Measurements from ENCODE around the gene RRM1.

DNA sequence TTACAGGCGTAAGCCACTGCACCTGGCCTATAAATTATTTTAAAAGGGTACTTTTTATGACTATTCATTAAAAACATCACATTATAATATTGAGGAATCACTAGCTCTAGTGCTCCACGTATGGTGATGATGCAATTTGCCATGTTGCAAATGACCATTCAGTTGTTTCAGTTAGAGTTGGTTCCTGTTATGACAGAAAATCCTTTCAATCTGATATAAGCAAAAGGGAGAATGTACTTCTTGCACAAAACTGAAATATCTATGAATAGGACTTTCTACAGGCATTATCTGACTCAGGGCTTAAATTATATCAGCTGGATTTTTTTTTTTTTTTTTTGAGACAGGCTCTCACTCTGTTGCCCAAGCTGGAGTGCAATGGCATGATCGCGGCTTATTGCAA is 45.6 kb upstream of the RRM1 start:
- TF ChIP-seq, protein P1, sequence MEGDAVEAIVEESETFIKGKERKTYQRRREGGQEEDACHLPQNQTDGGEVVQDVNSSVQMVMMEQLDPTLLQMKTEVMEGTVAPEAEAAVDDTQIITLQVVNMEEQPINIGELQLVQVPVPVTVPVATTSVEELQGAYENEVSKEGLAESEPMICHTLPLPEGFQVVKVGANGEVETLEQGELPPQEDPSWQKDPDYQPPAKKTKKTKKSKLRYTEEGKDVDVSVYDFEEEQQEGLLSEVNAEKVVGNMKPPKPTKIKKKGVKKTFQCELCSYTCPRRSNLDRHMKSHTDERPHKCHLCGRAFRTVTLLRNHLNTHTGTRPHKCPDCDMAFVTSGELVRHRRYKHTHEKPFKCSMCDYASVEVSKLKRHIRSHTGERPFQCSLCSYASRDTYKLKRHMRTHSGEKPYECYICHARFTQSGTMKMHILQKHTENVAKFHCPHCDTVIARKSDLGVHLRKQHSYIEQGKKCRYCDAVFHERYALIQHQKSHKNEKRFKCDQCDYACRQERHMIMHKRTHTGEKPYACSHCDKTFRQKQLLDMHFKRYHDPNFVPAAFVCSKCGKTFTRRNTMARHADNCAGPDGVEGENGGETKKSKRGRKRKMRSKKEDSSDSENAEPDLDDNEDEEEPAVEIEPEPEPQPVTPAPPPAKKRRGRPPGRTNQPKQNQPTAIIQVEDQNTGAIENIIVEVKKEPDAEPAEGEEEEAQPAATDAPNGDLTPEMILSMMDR (IDR thresholded peaks at IDR 0.05), result no peak
- no peak for TF ChIP-seq ZFX (IDR thresholded peaks at IDR 0.05; ENCODE audit: borderline replicate concordance)
